ENCODE measurements around the gene C9orf85. TPM values are rescaled to one million over a fixed set of nuclear protein-coding genes. Genes with fewer than 3 reads are reported as not detected.

Gene C9orf85
- total RNA-seq, 1 experiment from 2014 or later = 9.8 TPM

DNA sequence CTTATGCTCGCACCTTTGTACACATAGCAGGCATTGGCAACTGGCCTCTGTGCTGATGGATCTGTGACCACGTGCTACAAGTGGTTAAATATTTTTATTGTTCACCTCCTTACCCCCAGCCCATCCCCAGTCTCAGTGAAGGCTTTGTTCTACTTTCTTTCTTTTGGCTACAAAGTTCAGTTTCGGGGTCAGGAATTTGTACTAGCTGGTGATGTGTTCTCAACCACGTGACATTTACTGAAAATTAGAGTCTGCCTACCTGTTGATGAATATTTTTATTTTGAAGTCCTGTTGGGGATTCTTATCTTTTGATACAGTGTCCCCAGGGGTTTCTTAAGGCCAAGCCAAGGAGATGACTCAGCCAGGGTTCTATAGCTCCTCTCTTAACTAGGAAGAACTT lies 101.2 kb downstream of the C9orf85 start:
- no peak for TF ChIP-seq CTCF (IDR thresholded peaks at IDR 0.05; ENCODE audit: unreplicated experiment)
- peak; percentile 67 for DNase-seq
- peaks cover 24% of the 10 kb centered on the region for H3K4me1 Mint-ChIP-seq (ENCODE audit: low read depth, unreplicated experiment)
- no peaks in the 10 kb centered on the region for H3K27me3 Mint-ChIP-seq (ENCODE audit: unreplicated experiment)
- H3K36me3 Mint-ChIP-seq (ENCODE audit: insufficient read depth, unreplicated experiment) = peaks cover 5% of the 10 kb centered on the region
- intact Hi-C loops (cut with micrococcal nuclease; ENCODE audit: unreplicated experiment) = no loop called here
- no TSS peak for BruUV-seq (replicated peaks)
- no peaks in the 10 kb centered on the region for H3K9me3 Mint-ChIP-seq (ENCODE audit: low read depth, unreplicated experiment)
- peak overlapping the region; percentile 21 for H3K4me3 Mint-ChIP-seq (ENCODE audit: low read depth, unreplicated experiment)
- CTCF ChIA-PET = interaction anchor here (0.6 to 2.4 kb wide), 3 partner anchors 12 to 39 kb away, joined by 4 to 14 read pairs (median 11); no protein-coding TSS in a partner anchor
- peak overlapping the region; percentile 90 for H3K27ac Mint-ChIP-seq (ENCODE audit: unreplicated experiment)

DNA sequence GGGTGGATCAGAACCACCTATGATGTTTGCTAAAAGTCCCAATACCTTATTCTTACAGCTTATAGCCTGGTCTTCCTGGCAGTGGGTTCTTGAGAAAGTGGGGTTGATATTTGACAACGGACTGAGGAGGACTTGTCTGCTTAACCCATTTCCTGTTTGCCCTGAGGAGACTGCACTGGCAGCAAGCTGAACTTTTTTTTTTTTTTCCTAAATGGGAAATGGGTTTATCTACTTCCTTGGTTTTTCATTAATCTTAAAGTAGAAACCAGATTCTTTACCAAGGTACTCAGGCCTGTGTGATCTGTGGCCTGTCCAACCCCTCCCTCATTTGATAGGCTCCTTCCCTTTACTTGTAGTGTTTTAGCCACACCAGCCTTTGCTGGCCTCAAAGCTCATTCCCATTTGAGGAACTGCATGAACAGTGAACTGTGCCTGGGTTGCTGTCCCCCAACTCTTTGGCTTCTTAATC lies 101.9 kb downstream of the C9orf85 start:
- H3K27me3 Mint-ChIP-seq (ENCODE audit: unreplicated experiment) = no peaks in the 10 kb centered on the region
- peak; percentile 25 for DNase-seq
- peak overlapping the region; percentile 21 for H3K4me3 Mint-ChIP-seq (ENCODE audit: low read depth, unreplicated experiment)
- CTCF ChIA-PET = interaction anchor here (1.2 to 2.4 kb wide), 3 partner anchors 11 to 207 kb away, joined by 3 to 14 read pairs (median 11); no protein-coding TSS in a partner anchor
- peak overlapping the region; percentile 90 for H3K27ac Mint-ChIP-seq (ENCODE audit: unreplicated experiment)
- TF ChIP-seq CTCF (IDR thresholded peaks at IDR 0.05; ENCODE audit: unreplicated experiment) = no peak
- intact Hi-C loops (cut with micrococcal nuclease; ENCODE audit: unreplicated experiment) = no loop called here
- H3K4me1 Mint-ChIP-seq (ENCODE audit: low read depth, unreplicated experiment) = peaks cover 24% of the 10 kb centered on the region
- H3K9me3 Mint-ChIP-seq (ENCODE audit: low read depth, unreplicated experiment) = no peaks in the 10 kb centered on the region
- no TSS peak for BruUV-seq (replicated peaks)
- H3K36me3 Mint-ChIP-seq (ENCODE audit: insufficient read depth, unreplicated experiment) = peaks cover 5% of the 10 kb centered on the region

DNA sequence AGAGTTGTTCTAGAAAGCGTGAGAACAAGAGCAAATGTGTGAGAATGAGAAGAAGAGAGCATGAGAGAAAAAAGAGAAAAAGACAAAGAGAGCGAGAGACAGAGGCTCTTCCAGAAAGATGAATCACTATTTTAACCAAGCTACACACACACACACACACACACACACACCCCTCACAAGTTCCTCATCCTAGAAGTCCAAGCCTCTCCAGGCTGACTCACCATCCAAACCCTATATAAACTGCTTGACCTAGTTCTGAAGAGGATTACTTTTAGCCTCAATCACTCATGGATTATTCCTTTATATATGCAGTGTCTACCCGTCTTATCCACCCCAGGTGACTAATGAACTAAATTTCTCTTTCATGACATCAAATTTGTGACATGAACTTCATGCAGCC lies 111.4 kb downstream of the C9orf85 start:
- no TSS peak for BruUV-seq (replicated peaks)
- intact Hi-C loops (cut with micrococcal nuclease; ENCODE audit: unreplicated experiment) = no loop called here
- TF ChIP-seq CTCF (IDR thresholded peaks at IDR 0.05; ENCODE audit: unreplicated experiment) = no peak
- Mint-ChIP-seq H3K27ac (ENCODE audit: unreplicated experiment) (peak overlapping the region; percentile 3), H3K36me3 (ENCODE audit: insufficient read depth, unreplicated experiment) (no peaks in the 10 kb centered on the region), H3K27me3 (ENCODE audit: unreplicated experiment) (no peaks in the 10 kb centered on the region), H3K4me1 (ENCODE audit: low read depth, unreplicated experiment) (peaks cover 20% of the 10 kb centered on the region), H3K9me3 (ENCODE audit: low read depth, unreplicated experiment) (no peaks in the 10 kb centered on the region), H3K4me3 (ENCODE audit: low read depth, unreplicated experiment) (no peak overlapping the region)
- CTCF ChIA-PET = interaction anchor here (3.9 kb wide), 1 partner anchor 38 kb away, joined by 42 read pairs; no protein-coding TSS in a partner anchor
- no peak for DNase-seq

Other genes with a start within 250 kb of the C9orf85 start
- gene CEMIP2, start 143.1 kb upstream of the C9orf85 start, total RNA-seq (2022) = 89.0 and 122 TPM in 2 replicates
- 16.5 and 17.3 TPM in 2 replicates for gene ABHD17B, start 446 bp upstream of the C9orf85 start, total RNA-seq (2022)
- not detected in 2 replicates for gene C9orf57, start 149.0 kb downstream of the C9orf85 start, total RNA-seq (2022)
- 21.0 and 24.3 TPM in 2 replicates for gene GDA, start 237.8 kb downstream of the C9orf85 start, total RNA-seq (2022)

Data from Calu3 (cell line).